Hepatocyte (in vitro differentiated cells): Measurements from ENCODE around the gene CDH4. TPM values are rescaled to one million over a fixed set of nuclear protein-coding genes. Genes with fewer than 3 reads are reported as not detected.

Experiments
- DNase-seq: peaks from one replicate; pipeline ENCODE4 v3.0.0-alpha.2; 2016; ENCODE audit warnings: low spot score
- H2AFZ ChIP-seq: fragments of 200-600 bp; sonication (generic); 2 replicates; pipeline ENCODE4 v1.6.0; 2016; ENCODE audit warnings: antibody characterized with exemption, mild to moderate bottlenecking
- H3K27ac ChIP-seq: fragments of 200-600 bp; sonication (generic); 2 replicates; pipeline ENCODE4 v1.5.1; 2016; ENCODE audit warnings: mild to moderate bottlenecking
- H3K27me3 ChIP-seq: fragments of 200-600 bp; sonication (generic); 2 replicates; pipeline ENCODE4 v1.6.1; 2016
- H3K36me3 ChIP-seq: fragments of 200-600 bp; sonication (generic); replicated peaks from 2 replicates; pipeline ENCODE4 v1.5.1; 2016; ENCODE audit warnings: low read depth; ENCODE audit not compliant: insufficient read depth
- H3K4me1 ChIP-seq: fragments of 200-600 bp; sonication (generic); 2 replicates; pipeline ENCODE4 v1.5.1; 2016; ENCODE audit warnings: mild to moderate bottlenecking, moderate library complexity; ENCODE audit not compliant: insufficient read depth
- H3K4me2 ChIP-seq: fragments of 200-600 bp; sonication (generic); 2 replicates; pipeline ENCODE4 v1.6.0; 2016
- H3K4me3 ChIP-seq: fragments of 200-600 bp; sonication (generic); 2 replicates; pipeline ENCODE4 v1.5.1; 2016; ENCODE audit warnings: mild to moderate bottlenecking
- H3K79me2 ChIP-seq: fragments of 200-600 bp; sonication (generic); 2 replicates; pipeline ENCODE4 v1.6.0; 2017; ENCODE audit warnings: mild to moderate bottlenecking
- H3K9me2 ChIP-seq: fragments of 200-600 bp; sonication (generic); replicated peaks from 2 replicates; pipeline ENCODE4 v1.6.0; 2017; ENCODE audit warnings: mild to moderate bottlenecking; ENCODE audit not compliant: insufficient read depth
- H3K9me3 ChIP-seq: fragments of 200-600 bp; sonication (generic); 2 replicates; pipeline ENCODE4 v1.5.1; 2016; ENCODE audit warnings: low read depth, mild to moderate bottlenecking
- H4K20me1 ChIP-seq: fragments of 200-600 bp; sonication (generic); 2 replicates; pipeline ENCODE4 v1.6.0; 2016; ENCODE audit warnings: mild to moderate bottlenecking; ENCODE audit not compliant: insufficient read depth, poor library complexity, severe bottlenecking
- EZH2 ChIP-seq: fragments of 200-600 bp; sonication (generic); IDR thresholded peaks from 2 replicates; pipeline ENCODE4 v1.6.1; 2016; ENCODE audit warnings: antibody characterized with exemption, mild to moderate bottlenecking, borderline replicate concordance
- EZH2phosphoT487 ChIP-seq: fragments of 200-600 bp; sonication (generic); IDR thresholded peaks from one replicate; pipeline ENCODE4 v1.6.1; 2018; ENCODE audit warnings: antibody characterized with exemption, mild to moderate bottlenecking, low read depth, moderate library complexity; ENCODE audit not compliant: unreplicated experiment, severe bottlenecking
- WGBS: methylation state at CpG from one replicate; pipeline ENCODE4 v1.1.6; 2016; ENCODE audit warnings: low lambda C conversion rate; ENCODE audit errors: missing lambda C conversion rate; 5-methylcytosine and 5-hydroxymethylcytosine counted together
- polyA plus RNA-seq: library from polyadenylated mRNA; unstranded; fragments of >200 nt; fragmentation: Nextera tagmentation; extraction: Ambion mirVana; gene quantifications from 2 replicates; pipeline ENCODE4 v1.2.1, GENCODE V29; 2016
- total RNA-seq: library from RNA; depleted of rRNA; stranded (reverse); fragments of >200 nt; gene quantifications from 2 replicates; pipeline ENCODE4 v1.2.3, GENCODE V29; 2014
- TF ChIP-seq, protein P1 (sequence below): fragments of 200-600 bp; sonication (generic); IDR thresholded peaks from 2 replicates; pipeline ENCODE4 v1.5.1; 2016; ENCODE audit warnings: antibody characterized with exemption, mild to moderate bottlenecking; ENCODE audit not compliant: poor library complexity

The CDH4 gene
- total and polyA plus RNA-seq, 2 experiments from 2014 or later: 0.53 to 0.73 TPM

- Histone ChIP-seq H3K27ac (no peak overlapping the region), H2AFZ (no peak overlapping the region), H4K20me1 (no peaks in the 10 kb centered on the region), H3K79me2 (no peaks in the 10 kb centered on the region), H3K4me2 (no peak overlapping the region), H3K4me1 (no peaks in the 10 kb centered on the region), H3K9me2 (no peaks in the 10 kb centered on the region), H3K9me3 (no peaks in the 10 kb centered on the region), H3K36me3 (no peaks in the 10 kb centered on the region), H3K4me3 (no peak overlapping the region), H3K27me3 (peaks cover 4% of the 10 kb centered on the region)
- no peak for DNase-seq
- WGBS: 80% methylated on average over 13 of the region's 13 CpGs
- TF ChIP-seq EZH2phosphoT487: no peak
- no peak for TF ChIP-seq EZH2
- TF ChIP-seq, protein P1, sequence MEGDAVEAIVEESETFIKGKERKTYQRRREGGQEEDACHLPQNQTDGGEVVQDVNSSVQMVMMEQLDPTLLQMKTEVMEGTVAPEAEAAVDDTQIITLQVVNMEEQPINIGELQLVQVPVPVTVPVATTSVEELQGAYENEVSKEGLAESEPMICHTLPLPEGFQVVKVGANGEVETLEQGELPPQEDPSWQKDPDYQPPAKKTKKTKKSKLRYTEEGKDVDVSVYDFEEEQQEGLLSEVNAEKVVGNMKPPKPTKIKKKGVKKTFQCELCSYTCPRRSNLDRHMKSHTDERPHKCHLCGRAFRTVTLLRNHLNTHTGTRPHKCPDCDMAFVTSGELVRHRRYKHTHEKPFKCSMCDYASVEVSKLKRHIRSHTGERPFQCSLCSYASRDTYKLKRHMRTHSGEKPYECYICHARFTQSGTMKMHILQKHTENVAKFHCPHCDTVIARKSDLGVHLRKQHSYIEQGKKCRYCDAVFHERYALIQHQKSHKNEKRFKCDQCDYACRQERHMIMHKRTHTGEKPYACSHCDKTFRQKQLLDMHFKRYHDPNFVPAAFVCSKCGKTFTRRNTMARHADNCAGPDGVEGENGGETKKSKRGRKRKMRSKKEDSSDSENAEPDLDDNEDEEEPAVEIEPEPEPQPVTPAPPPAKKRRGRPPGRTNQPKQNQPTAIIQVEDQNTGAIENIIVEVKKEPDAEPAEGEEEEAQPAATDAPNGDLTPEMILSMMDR: no peak
These were observed 256.4 kb downstream of the CDH4 start for GRCh38 chr20:61508301-61509096.

- H3K4me1 ChIP-seq: no peaks in the 10 kb centered on the region
- H3K9me2 ChIP-seq: no peaks in the 10 kb centered on the region
- no peak for DNase-seq
- no peaks in the 10 kb centered on the region for H3K9me3 ChIP-seq
- H4K20me1 ChIP-seq: no peaks in the 10 kb centered on the region
- TF ChIP-seq, protein P1: no peak
- TF ChIP-seq EZH2: no peak
- TF ChIP-seq EZH2phosphoT487: no peak
- WGBS: 79% methylated on average over 7 of the region's 7 CpGs
- H3K27me3 ChIP-seq: peaks cover 4% of the 10 kb centered on the region
- no peak overlapping the region for H2AFZ ChIP-seq
- no peak overlapping the region for H3K4me3 ChIP-seq
- H3K4me2 ChIP-seq: no peak overlapping the region
- no peak overlapping the region for H3K27ac ChIP-seq
- no peaks in the 10 kb centered on the region for H3K36me3 ChIP-seq
- H3K79me2 ChIP-seq: no peaks in the 10 kb centered on the region
These were observed 258.8 kb downstream of the CDH4 start for GRCh38 chr20:61510778-61511330.

GRCh38 chr20:61512475-61512874, 260.4 kb downstream of the CDH4 start:
- no peak overlapping the region for H2AFZ ChIP-seq
- H3K4me3 ChIP-seq: no peak overlapping the region
- H3K27me3 ChIP-seq: peaks cover 4% of the 10 kb centered on the region
- no peaks in the 10 kb centered on the region for H4K20me1 ChIP-seq
- no peak overlapping the region for H3K4me2 ChIP-seq
- no peaks in the 10 kb centered on the region for H3K9me3 ChIP-seq
- TF ChIP-seq EZH2phosphoT487 (no peak), EZH2 (no peak)
- TF ChIP-seq, protein P1: no peak
- H3K4me1 ChIP-seq: no peaks in the 10 kb centered on the region
- 92% methylated on average over 11 of the region's 11 CpGs for WGBS
- no peaks in the 10 kb centered on the region for H3K36me3 ChIP-seq
- H3K27ac ChIP-seq: no peak overlapping the region
- no peaks in the 10 kb centered on the region for H3K79me2 ChIP-seq
- no peak for DNase-seq
- no peaks in the 10 kb centered on the region for H3K9me2 ChIP-seq
